ENCODE results near the gene FASTK.
"Not testable (repeated sequence)": the region's sequence is repeated elsewhere in the genome, so short reads cannot be mapped to it uniquely, and the experiment has no call there.

Gene FASTK

GRCh38 chr7:151026771-151027727 is 53.6 kb downstream of the FASTK start:
- not testable (repeated sequence) for DNase-seq
